Mammary epithelial cell (primary cell): ENCODE measurements around the gene TBX15.

Experiments used
- EZH2 ChIP-seq: IDR thresholded peaks from 2 replicates; pipeline ENCODE4 v1.6.1; 2012; ENCODE audit warnings: low read length, inconsistent platforms, borderline replicate concordance
- TF ChIP-seq, protein P1 (sequence below), 2 donors: IDR thresholded peaks in 1 of 2; conservative IDR thresholded peaks in 1 of 2; 2 replicates each; pipeline ENCODE4 v1.5.1; 2011 to 2012; ENCODE audit warnings: inconsistent platforms in 2 of 2, low read length in 2 of 2, mild to moderate bottlenecking in 2 of 2, control low read depth in 1 of 2, low read depth in 1 of 2; ENCODE audit not compliant: insufficient read depth in 1 of 2; ENCODE audit errors: extremely low read depth in 1 of 2

DNA sequence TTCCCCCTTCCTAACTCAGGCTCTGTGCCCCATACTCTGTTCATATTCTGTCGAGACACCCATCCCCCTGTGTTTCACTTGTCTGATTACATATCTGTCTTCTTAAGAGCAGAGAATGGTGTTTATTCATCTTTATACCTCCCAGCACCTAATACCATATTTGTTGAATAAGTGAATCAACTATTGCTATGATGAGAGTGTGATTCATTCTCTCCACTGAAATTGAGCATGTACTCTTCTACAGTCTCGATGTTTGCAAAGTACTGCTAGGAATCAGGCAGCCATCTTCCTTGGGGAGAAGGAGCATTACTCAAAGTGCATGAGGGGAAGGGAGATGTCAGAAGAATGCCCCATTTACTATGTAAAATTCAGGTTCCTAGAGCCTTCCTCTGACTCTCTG is 27.0 kb downstream of the TBX15 start:
- no peak for TF ChIP-seq EZH2
- TF ChIP-seq, protein P1, sequence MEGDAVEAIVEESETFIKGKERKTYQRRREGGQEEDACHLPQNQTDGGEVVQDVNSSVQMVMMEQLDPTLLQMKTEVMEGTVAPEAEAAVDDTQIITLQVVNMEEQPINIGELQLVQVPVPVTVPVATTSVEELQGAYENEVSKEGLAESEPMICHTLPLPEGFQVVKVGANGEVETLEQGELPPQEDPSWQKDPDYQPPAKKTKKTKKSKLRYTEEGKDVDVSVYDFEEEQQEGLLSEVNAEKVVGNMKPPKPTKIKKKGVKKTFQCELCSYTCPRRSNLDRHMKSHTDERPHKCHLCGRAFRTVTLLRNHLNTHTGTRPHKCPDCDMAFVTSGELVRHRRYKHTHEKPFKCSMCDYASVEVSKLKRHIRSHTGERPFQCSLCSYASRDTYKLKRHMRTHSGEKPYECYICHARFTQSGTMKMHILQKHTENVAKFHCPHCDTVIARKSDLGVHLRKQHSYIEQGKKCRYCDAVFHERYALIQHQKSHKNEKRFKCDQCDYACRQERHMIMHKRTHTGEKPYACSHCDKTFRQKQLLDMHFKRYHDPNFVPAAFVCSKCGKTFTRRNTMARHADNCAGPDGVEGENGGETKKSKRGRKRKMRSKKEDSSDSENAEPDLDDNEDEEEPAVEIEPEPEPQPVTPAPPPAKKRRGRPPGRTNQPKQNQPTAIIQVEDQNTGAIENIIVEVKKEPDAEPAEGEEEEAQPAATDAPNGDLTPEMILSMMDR (conservative IDR thresholded peaks at IDR 0.05 in 1 of 2, IDR thresholded peaks at IDR 0.05 in 1 of 2; ENCODE audit: extremely low read depth in 1 of 2, insufficient read depth in 1 of 2, low read depth in 1 of 2, low read length in 2 of 2): no peak
